Measurements from ENCODE around the gene MMP7.
"Not testable (repeated sequence)": the region's sequence is repeated elsewhere in the genome, so short reads cannot be mapped to it uniquely, and the experiment has no call there.

Gene MMP7

DNA sequence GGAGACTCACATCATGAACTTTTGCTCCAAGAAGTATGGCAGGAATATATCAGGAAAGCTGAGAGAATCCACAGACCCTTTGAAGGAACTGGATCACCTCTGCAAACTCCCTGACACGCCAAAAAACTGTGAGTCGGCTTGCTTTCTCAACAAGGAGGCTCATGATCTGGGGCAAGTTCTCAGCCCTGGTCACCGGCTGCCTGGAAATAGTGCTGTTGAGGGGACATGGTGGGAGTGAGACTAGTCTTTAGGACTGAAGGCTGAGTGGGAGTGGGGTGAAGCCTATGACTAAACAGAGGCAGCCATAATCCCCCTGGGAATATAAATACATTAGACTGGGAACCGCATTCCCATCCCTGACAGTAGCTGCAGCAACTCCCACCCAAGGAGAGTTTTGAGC, 8.4 kb upstream of the MMP7 start:
- no peak for FAIRE-seq

DNA sequence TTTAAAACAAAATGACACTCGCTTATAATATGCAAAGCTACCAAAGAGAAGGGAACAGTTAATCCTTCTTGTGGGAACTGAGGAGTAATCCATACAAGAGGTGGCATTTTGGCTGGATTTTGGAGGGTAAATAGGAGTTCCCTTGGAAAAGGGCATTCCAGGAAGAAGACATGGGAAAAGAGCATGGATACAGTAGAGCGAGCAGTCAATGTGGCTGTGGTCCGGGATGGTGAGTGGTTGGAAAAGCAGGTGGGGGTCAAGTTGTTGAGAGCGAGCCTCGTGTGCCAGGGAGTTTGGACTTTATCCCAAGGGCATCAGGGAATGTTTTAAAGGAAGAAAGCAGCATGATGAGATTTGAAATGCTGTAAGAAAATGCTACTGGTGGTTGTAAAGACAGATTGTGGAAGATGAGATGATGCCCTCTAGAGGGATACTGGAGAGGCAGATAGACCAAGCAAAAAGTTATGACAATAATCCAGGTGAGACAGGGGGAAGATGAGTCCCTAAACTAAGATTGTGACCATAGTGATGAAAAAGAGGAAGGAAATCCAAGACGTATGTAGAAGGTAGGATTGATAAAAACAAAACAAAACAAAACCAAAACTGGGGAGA, 3.8 kb upstream of the MMP7 start:
- no peak for FAIRE-seq

DNA sequence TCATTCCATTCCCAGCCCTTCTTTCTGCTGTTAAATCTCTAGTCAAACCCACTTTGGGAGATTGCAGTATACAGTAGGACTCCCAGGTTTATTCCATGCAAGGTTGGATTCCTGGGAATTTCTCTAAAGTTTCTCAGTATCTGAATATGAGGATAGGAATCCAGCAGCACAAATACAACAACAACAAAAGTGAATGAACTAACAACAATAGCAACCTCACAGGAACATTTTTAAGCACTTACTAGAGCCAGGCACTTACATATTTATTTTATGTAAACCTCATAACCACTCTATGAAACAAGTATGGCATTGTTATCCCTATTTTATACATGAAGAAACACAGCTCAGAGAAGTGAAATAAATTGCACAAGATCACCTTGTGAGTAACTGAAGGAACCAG, 1.9 kb downstream of the MMP7 start:
- no peak for FAIRE-seq

DNA sequence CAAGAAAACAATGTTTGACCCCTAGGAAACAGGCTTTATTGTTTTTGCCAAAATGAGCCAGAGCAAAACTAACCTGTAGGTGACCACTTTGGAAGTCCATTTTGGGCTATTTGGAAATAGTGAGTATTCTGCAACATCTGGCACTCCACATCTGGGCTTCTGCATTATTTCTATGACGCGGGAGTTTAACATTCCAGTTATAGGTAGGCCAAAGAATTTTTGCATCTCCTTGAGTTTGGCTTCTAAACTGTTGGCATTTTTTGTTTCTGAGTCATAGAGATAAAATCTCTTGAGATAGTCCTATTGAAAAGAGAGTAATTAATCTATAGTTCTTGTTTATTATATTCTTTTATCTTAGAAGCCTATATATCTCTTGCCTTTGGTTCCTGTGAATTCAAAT, 2.9 kb downstream of the MMP7 start:
- no peak for FAIRE-seq

DNA sequence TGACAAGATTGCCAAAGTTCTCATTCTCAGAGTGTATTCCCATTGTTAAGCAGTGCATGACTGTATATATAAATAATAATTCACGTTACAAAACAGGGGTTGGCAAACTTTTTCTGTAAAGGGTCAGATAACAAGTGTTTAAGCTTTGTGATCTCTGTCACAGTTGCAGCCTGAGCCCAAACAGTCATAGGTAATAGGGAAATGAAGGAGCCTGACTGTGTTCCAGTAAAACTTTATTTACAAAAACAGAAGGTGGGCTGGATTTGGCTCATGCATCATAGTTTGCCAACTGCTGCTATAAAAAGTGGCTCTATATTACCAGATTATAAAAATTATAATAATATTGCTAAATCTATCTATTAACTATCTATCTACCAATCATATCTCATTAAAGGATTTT, 3.5 kb downstream of the MMP7 start:
- no peak for FAIRE-seq

DNA sequence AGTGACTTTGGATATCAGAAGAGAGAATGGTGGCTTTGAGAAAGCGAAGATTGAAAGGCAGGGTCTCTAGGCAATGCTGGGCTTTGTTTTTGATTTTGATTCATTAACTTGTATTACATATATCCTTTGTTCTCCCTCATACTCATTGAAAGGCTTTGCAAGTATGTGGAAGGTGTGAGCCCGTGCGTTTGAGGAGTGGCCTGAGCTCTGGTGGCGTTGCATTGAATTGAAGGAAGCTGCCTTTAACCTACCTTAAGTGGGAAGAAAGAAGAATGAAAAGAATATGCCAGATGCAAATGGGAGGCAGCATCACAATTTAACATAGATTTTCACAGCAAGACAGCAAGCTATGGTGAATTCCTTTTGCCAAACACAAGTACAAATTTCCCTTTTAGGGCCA, 6.7 kb downstream of the MMP7 start:
- no peak for FAIRE-seq

DNA sequence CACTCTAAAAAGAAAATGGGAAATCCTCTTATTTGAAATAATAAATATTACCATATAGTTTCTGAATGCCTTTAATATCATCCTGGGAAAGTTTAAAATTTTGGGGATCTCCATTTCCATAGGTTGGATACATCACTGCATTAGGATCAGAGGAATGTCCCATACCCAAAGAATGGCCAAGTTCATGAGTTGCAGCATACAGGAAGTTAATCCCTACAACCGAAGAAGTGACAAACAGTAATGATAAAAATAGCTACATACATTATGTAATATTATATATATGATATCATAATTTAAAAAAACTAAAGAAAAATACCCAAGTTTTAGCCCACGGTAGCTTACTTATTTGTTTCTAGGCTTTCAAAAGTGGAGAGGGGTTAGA, 7.4 kb downstream of the MMP7 start:
- FAIRE-seq, result no peak

DNA sequence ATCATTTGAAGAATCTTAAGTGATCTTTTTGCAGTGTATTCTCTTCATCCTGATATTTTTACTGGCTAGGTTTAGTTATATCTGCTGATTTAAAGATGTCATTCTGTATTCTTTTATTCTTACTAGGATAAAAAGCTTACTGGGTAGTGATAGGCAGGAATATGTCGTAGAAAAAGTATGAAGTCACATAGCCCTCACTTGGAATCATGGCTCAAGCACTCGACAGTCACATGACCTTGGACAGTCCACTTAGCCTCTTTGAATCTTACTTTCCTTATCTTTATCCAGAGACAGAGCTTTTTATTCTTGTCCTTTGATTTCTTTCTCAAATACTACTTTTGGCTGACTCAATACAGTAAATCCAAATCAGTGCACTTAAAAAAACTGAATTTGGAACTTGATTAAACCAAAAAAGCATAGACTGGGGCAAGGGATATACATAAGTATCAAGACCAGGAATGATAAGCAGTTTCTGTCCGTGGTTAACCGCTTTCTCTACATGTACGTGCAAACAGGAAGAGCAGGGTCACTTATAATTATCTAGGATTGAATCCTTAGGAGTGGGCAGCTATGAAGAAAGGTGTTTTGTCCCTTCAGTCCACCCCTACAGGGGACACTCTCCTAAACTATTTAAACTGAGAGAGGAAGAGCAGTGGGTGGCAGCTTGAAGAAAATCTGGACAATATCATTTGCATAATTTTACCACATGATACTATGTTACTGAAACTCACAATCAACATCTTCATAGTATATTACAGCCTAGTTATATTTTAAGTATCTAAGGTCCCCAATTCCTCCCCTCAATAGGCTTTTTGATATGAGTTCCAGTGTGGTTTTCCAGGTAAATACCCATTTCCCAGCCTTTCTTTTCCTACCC, 8.0 kb downstream of the MMP7 start:
- no peak for FAIRE-seq

DNA sequence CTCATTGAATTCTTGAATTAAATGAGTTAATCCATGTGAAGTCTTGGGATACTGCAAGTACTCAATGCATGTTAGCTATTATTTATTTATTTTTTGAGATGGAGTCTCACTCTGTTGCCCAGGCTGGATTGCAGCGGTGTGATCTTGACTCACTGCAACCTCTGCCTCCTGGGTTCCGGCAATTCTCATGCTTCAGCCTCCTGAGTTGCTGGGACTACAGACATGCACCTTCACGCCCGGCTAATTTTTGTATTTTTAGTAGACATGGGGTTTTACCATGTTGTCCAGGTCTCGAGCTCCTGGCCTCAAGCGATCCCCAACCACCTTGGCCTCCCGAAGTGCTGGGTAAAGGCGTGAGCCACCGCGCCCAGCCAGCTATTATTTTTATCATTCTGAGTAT, 9.4 kb downstream of the MMP7 start:
- FAIRE-seq, result no peak

DNA sequence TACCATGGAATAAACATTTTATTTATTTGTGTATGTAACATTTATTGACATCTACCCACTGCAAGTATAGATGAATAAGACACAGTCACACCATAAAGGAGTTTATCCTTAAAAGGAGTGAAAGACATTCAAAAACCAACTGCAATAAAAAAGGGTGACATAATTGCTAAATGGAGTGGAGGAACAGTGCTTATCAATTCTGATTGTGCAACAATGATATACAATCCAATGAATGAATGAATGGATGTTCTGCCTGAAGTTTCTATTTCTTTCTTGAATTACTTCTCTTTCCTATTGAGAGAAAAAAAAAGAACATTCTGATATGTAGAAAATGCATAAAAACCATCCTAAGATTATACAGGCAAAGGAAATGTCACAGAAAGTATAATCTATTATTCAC, 10.0 kb downstream of the MMP7 start:
- no peak for FAIRE-seq

DNA sequence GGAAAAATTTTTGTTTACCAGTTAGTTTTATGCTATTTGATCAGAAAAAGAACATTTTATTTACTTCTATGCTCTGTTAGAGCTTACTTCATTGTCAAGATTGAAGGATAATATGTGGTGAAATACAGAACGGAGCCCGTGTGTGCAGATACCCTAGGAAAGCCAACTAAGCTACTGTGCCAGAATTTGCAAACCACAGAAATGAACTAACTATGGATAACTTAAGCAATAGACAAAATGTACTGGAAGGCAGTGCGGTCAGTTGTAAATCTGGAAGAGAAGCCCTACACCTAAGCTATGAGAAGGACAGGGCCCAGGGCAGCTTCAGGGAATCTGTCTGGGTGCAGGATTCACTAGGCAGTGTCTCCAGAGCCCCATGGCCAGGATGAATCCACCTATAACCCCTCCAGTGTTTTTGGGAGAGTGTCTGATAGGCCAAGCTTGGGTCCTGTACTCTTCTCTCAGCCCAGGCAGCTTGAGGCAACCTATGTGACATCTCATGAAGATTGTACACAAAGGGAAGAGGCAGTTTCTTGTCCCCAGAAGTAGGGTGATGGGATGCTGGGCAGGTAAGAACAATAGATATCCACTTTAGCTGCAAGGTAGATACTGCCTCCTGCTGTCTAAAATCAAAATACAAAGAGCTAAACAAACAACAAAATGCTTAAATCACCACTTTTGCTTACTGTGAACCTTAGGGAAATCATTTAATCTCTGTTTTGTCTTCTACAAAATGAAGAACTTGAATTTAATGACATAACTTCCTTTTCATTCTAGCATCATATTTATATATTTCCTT, 12.1 kb downstream of the MMP7 start:
- FAIRE-seq, result no peak

DNA sequence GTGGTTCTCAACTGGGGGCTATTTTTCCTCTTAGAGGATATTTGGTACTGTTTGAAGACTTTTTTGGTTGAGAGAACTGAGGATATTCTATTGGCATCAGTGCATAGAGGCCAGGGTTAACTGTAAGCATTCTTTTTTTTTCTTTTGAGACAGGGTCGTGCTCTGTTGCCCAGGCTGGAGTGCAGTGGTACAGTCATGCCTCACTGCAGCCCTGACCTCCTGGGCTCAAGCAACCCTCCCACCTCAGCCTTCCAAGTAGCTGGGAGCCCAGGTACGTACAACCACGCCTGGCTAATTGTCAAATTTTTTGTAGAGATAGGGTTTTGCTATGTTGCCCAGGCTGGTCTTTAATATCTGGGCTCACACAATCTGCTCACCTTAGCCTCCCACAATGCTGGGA, 12.9 kb downstream of the MMP7 start:
- FAIRE-seq, result no peak

DNA sequence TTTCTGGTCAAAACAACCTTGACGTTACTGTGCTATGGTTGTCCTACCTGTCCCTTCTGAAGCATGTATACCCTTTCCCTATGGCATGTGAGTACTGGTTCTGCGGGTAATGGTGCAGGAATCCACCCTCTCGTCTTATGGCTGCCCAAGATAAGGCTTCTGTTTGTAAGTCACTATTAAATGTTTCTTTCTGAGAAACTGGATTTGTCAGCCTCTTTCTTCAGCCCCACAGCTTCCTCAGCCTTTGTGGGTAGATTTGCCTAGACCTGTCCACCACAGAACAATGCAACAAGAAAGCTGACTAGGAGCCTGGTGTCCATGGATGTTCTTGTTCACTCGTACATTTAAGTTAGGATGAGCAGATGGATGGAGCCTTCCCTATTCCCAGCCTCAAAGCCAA, 14.4 kb downstream of the MMP7 start:
- no peak for FAIRE-seq

DNA sequence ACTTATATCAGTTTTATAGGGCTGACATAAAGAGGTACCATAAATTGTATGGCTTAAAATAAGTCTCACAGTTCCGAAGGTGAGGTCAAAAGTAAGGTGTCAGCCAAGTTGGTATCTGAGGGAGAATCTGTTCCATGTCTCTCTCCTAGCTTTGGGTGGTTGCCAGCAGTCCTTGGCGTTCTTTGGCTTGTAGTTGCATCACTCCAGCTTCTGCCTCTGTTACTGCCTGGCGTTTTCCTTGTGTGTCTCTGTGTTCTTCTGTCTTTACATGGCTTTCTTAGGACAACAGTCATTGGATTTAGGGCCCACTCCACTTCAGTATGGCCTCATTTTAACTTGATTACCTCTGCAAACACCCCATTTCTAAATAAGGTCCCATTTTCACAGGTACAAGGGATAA, 16.7 kb downstream of the MMP7 start:
- no peak for FAIRE-seq

DNA sequence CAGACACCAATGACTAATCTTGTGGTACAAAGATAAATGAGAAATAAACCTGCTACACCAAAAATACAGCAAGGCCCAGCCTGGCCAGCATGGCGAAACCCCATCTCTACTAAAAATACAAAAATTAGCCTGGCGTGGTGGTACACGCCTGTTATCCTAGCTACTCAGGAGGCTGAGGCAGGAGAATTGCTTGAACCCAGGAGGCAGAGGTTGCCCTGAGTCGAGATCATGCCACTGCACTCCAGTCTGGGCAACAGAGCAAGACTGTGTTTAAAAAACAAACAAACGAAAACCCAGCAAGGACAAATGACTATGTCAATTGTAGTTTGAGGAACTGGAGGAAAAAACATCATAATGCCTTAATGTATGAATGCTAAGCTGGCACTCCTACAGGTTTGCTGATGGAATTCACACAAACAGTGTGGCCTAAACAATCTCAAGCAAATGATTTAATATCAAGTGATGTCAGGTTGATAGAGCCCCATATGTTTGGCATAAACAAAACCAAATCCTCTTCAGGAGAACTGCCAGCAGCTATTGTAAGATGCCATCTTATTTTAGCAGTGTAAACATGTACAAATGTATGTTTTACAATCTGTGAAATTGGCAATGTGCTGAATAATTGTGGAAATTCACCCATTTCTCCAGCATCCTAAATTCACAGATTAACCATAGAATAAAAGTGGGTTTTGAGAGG, 20.0 kb downstream of the MMP7 start:
- FAIRE-seq, result no peak

DNA sequence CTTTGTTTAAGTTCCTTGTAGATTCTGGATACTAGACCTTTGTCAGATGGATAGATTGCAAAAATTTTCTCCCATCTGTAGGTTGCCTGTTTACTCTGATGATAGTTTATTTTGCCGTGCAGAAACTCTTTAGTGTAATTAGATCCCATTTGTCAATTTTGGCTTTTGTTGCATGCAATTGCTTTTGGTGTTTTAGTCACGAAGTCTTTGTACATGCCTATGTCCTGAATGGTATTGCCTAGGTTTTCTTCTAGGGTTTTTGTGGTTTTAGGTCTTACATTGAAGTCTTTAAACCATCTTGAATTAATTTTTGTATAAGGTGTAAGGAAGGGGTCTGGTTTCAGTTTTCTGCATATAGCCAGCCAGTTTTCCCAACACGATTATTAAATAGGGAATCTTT, 27.7 kb downstream of the MMP7 start:
- FAIRE-seq, result not testable (repeated sequence)

DNA sequence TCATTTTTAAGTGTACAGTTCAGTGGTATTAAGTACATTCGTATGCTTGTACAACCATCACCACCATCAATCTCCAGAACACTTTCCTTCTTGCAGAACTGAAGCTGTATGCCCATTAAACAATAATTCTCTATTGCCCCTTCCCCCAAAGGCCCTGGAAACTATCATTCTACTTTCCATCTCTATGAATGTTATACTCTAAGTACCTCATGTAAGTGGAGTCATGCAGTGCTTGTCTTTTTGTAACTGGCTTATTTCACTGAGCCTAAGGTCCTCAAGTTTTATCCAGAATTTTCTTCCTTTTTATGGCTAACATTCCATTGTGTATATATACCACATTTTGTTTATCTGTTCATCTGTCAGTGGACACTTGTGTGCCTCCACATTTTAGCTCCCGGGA, 29.7 kb downstream of the MMP7 start:
- no peak for FAIRE-seq

DNA sequence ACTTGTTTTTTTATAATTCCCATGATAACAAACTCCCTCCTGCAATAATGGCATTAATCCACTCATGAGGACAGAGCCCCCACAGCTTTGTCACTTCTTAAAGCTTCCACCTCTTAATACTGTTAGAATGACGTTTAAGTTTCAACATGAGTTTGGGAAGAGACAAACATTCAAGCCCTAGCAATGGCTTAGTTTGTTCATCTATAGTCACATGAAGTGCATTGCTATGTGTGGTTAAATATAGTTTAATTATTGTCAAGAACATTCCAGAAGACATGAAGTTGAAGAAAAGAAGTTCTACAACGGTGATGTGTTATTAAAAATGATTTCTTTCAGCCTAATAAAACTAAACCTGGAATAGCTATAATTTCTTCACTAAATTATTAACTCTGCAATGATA, 30.6 kb downstream of the MMP7 start:
- no peak for FAIRE-seq

DNA sequence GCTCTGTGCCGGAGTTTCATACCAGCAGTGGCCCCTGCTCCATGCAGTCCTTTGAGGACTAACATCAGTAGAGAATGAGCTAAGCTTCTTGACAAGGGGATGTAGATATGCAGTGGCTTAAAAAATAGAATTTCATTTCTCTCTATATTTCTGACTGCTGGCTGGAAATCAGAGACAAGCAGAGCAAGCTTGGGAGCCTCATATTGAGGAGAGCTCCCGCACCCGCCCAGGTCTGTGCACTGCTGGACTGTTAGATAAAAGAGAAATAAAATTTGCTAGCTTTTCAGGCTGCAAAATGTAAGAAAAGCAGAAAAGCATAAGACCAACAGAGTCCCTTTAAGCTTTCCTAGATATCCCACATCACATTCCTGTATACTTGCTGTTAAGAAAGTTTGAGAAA, 31.4 kb downstream of the MMP7 start:
- no peak for FAIRE-seq

DNA sequence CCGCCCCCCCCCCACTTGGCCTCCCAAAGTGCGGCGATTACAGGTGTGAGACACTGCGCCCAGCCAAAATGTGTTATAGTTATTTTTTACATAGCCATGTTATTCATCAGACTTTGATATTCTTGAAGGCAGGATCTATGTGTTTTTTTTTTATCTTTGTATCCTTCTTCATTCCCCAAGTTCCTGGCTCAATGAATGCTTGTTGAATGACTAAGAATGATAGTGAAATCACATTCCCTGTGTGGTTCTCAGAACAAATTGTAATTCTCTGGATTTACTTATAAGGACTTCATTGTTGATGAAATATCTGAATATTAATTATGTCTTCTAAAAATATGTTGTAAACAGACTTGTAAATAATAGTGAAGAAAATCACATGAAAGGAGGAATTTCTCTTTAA, 33.5 kb downstream of the MMP7 start:
- FAIRE-seq, result no peak

DNA sequence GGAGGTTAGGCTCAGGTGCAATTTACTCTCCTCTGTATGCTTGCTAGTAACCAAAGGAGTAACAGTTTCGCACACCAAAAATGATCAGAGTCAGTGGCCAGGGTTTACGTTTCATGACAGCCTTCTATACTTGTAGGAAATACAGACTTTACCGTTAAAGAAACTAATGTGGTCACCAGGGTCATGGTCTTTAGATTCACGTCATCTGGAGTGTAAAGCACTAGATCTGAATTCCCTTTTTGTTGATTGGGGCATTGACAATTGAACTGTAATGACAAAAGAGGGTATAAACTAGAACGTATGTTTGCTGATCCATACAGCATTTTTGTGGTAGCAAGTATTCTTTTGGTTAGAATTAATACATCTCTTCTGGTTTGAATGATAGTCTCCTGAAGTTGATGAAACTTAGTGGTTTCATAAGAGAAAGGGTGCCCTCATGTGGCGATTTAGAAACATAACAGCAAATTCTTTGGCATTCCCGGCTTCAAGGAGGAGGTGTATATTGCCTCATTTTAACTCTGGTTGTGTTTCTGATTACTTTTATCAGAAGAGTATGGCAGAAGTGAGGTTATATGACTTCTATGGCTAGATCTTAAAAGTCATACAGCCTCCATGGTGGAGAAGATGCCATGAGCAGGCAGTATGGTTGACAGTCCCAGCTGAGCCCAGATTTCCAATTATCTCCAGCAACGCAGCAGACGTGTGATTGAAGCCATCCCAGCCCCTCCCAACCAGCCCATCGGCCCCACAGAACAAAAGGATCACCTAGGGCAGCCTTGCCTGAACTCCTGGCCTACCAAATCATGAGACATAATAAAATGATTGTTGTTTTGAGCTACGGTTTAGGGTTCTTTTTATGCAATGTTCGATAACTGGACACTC, 35.1 kb downstream of the MMP7 start:
- peak; percentile 98 for FAIRE-seq

DNA sequence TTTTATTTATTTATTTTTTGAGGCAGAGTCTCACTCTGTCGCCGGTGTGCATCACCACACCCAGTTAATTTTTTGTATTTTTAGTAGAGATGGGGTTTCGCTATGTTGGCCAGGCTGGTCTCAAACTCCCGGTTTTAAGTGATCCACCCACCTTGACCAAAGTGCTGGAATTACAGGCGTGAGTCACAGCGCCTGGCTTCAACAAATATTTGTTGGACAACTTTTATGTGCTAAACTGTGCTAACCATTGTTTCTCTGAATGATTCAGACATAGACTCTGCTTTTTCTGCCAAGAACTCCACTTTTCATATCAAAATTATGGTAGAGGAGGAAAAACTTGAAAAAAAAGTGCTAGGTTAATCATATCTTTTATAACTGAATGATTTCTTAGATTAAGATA, 36.3 kb downstream of the MMP7 start:
- FAIRE-seq, result no peak

All from A204.1 (cell line).